ENCODE results near the gene ZNF816. TPM values are rescaled to one million over a fixed set of nuclear protein-coding genes. Genes with fewer than 3 reads are reported as not detected.

The ZNF816 gene
- polyA plus RNA-seq, 1 donor from 2014 or later, result 0.10 TPM

GRCh38 chr19:52991484-52991883 lies 28.8 kb upstream of the ZNF816 start:
- Histone ChIP-seq H3K9me3 (ENCODE audit: low read length) (no peaks in the 10 kb centered on the region), H3K4me2 (ENCODE audit: low read length) (no peak overlapping the region), H3K27me3 (ENCODE audit: insufficient read depth, low read depth, low read length) (no peaks in the 10 kb centered on the region), H3F3A (ENCODE audit: insufficient read depth, low read length, poor library complexity, severe bottlenecking) (no peaks in the 10 kb centered on the region), H3K9me2 (ENCODE audit: insufficient read depth, low read length) (no peaks in the 10 kb centered on the region), H3K79me2 (replicated peaks; ENCODE audit: insufficient read depth, low read length) (no peaks in the 10 kb centered on the region), H3K9ac (ENCODE audit: low read length) (no peak overlapping the region), H3K27ac (ENCODE audit: low read length) (no peak overlapping the region), H2AFZ (ENCODE audit: low read depth, low read length) (no peak overlapping the region), H3K4me3 (ENCODE audit: low read length) (no peak overlapping the region), H4K20me1 (ENCODE audit: insufficient read depth) (no peaks in the 10 kb centered on the region), H3K36me3 (ENCODE audit: insufficient read depth, low read length) (no peaks in the 10 kb centered on the region)
- TF ChIP-seq RAD21 (conservative IDR thresholded peaks at IDR 0.05), result no peak
- no peak for TF ChIP-seq POLR2AphosphoS5 (IDR thresholded peaks at IDR 0.05)
- no peak for TF ChIP-seq SMC3 (conservative IDR thresholded peaks at IDR 0.05; ENCODE audit: poor library complexity)
- TF ChIP-seq, protein P1, sequence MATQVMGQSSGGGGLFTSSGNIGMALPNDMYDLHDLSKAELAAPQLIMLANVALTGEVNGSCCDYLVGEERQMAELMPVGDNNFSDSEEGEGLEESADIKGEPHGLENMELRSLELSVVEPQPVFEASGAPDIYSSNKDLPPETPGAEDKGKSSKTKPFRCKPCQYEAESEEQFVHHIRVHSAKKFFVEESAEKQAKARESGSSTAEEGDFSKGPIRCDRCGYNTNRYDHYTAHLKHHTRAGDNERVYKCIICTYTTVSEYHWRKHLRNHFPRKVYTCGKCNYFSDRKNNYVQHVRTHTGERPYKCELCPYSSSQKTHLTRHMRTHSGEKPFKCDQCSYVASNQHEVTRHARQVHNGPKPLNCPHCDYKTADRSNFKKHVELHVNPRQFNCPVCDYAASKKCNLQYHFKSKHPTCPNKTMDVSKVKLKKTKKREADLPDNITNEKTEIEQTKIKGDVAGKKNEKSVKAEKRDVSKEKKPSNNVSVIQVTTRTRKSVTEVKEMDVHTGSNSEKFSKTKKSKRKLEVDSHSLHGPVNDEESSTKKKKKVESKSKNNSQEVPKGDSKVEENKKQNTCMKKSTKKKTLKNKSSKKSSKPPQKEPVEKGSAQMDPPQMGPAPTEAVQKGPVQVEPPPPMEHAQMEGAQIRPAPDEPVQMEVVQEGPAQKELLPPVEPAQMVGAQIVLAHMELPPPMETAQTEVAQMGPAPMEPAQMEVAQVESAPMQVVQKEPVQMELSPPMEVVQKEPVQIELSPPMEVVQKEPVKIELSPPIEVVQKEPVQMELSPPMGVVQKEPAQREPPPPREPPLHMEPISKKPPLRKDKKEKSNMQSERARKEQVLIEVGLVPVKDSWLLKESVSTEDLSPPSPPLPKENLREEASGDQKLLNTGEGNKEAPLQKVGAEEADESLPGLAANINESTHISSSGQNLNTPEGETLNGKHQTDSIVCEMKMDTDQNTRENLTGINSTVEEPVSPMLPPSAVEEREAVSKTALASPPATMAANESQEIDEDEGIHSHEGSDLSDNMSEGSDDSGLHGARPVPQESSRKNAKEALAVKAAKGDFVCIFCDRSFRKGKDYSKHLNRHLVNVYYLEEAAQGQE (IDR thresholded peaks at IDR 0.05; ENCODE audit: borderline replicate concordance), result no peak
- TF ChIP-seq EZH2 (IDR thresholded peaks at IDR 0.05; ENCODE audit: borderline replicate concordance, insufficient read depth, low read length, poor library complexity, severe bottlenecking), result no peak
- no peak for TF ChIP-seq TAF1 (IDR thresholded peaks at IDR 0.05; ENCODE audit: low read depth)
- no peak for TF ChIP-seq EP300 (conservative IDR thresholded peaks at IDR 0.05; ENCODE audit: poor library complexity, severe bottlenecking)
- TF ChIP-seq, protein P2, sequence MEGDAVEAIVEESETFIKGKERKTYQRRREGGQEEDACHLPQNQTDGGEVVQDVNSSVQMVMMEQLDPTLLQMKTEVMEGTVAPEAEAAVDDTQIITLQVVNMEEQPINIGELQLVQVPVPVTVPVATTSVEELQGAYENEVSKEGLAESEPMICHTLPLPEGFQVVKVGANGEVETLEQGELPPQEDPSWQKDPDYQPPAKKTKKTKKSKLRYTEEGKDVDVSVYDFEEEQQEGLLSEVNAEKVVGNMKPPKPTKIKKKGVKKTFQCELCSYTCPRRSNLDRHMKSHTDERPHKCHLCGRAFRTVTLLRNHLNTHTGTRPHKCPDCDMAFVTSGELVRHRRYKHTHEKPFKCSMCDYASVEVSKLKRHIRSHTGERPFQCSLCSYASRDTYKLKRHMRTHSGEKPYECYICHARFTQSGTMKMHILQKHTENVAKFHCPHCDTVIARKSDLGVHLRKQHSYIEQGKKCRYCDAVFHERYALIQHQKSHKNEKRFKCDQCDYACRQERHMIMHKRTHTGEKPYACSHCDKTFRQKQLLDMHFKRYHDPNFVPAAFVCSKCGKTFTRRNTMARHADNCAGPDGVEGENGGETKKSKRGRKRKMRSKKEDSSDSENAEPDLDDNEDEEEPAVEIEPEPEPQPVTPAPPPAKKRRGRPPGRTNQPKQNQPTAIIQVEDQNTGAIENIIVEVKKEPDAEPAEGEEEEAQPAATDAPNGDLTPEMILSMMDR (IDR thresholded peaks at IDR 0.05; ENCODE audit: poor library complexity, severe bottlenecking), result no peak
- no peak for TF ChIP-seq MXI1 (conservative IDR thresholded peaks at IDR 0.05; ENCODE audit: poor library complexity, severe bottlenecking)

DNA sequence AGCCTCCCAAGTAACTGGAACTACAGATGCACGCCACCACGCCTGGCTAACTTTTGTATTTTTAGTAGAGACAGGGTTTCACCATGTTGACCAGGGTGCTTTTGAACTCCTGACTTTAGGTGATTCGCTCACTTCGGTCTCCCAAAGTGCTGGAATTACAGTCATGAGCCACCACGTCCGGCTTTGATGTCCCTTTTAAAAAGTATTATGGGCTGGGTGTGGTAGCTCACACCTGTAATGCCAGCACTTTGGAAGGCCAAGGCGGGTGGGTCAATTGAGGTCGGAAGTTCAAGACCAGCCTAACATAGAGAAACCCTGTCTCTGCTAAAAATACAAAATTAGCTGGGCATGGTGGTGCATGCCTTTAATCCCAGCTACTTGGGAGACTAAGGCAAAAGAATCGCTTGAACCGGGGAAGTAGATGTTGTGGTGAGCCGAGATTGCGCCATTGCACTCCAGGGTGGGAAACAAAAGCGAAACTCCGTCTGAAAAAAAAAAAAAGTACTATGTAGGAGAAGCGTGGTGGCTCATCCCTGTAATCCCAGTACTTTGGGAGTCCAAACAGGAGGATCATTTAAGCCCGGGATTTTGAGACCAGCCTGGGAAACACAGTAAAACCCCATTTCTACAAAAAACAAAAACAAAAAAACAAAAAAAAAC lies 28.2 kb upstream of the ZNF816 start:
- H3K9me2 ChIP-seq (ENCODE audit: insufficient read depth, low read length), result no peaks in the 10 kb centered on the region
- no peak overlapping the region for H3K4me2 ChIP-seq (ENCODE audit: low read length)
- H4K20me1 ChIP-seq (ENCODE audit: insufficient read depth), result no peaks in the 10 kb centered on the region
- H3K9me3 ChIP-seq (ENCODE audit: low read length), result no peaks in the 10 kb centered on the region
- TF ChIP-seq, protein P2 (IDR thresholded peaks at IDR 0.05; ENCODE audit: poor library complexity, severe bottlenecking), result no peak
- TF ChIP-seq POLR2AphosphoS5 (IDR thresholded peaks at IDR 0.05) (no peak), SMC3 (conservative IDR thresholded peaks at IDR 0.05; ENCODE audit: poor library complexity) (no peak), EP300 (conservative IDR thresholded peaks at IDR 0.05; ENCODE audit: poor library complexity, severe bottlenecking) (no peak), MXI1 (conservative IDR thresholded peaks at IDR 0.05; ENCODE audit: poor library complexity, severe bottlenecking) (no peak), TAF1 (IDR thresholded peaks at IDR 0.05; ENCODE audit: low read depth) (no peak), RAD21 (conservative IDR thresholded peaks at IDR 0.05) (no peak), EZH2 (IDR thresholded peaks at IDR 0.05; ENCODE audit: borderline replicate concordance, insufficient read depth, low read length, poor library complexity, severe bottlenecking) (no peak)
- TF ChIP-seq, protein P1 (IDR thresholded peaks at IDR 0.05; ENCODE audit: borderline replicate concordance), result no peak
- no peaks in the 10 kb centered on the region for H3K36me3 ChIP-seq (ENCODE audit: insufficient read depth, low read length)
- H3K79me2 ChIP-seq (replicated peaks; ENCODE audit: insufficient read depth, low read length), result no peaks in the 10 kb centered on the region
- H3K4me3 ChIP-seq (ENCODE audit: low read length), result no peak overlapping the region
- no peak overlapping the region for H3K27ac ChIP-seq (ENCODE audit: low read length)
- no peaks in the 10 kb centered on the region for H3F3A ChIP-seq (ENCODE audit: insufficient read depth, low read length, poor library complexity, severe bottlenecking)
- no peak overlapping the region for H2AFZ ChIP-seq (ENCODE audit: low read depth, low read length)
- no peaks in the 10 kb centered on the region for H3K27me3 ChIP-seq (ENCODE audit: insufficient read depth, low read depth, low read length)
- H3K9ac ChIP-seq (ENCODE audit: low read length), result no peak overlapping the region
